ENCODE results near the gene DOK6. TPM values are rescaled to one million over a fixed set of nuclear protein-coding genes. Genes with fewer than 3 reads are reported as not detected.

DOK6 gene
- total RNA-seq, 1 experiment from 2014 or later: 4.1 TPM

DNA sequence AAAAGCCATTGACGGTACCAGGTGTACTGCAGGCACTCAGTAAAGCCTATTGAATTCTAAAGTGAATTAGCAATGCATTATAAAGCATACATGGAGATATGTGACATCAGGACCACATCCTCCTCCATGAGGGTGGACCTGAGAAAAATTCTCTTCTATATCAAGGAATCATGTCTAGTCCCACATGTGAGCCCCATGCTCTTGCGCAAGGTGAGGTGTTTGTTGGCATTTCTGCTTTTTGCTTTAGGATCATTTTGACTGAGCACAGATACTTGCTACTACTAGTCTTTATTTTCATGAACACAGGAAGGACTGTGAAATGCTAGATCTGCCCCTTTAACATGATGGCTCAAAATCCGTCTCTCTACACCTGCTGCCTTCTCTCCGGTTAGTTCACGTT lies 363.1 kb downstream of the DOK6 start (continued):
- TF ChIP-seq ZNF396 (CRISPR knock-in tag; IDR thresholded peaks at IDR 0.05; ENCODE audit: borderline replicate concordance) (no peak), EMX1 (CRISPR knock-in tag; IDR thresholded peaks at IDR 0.05) (no peak)
- TF ChIP-seq, protein P1, sequence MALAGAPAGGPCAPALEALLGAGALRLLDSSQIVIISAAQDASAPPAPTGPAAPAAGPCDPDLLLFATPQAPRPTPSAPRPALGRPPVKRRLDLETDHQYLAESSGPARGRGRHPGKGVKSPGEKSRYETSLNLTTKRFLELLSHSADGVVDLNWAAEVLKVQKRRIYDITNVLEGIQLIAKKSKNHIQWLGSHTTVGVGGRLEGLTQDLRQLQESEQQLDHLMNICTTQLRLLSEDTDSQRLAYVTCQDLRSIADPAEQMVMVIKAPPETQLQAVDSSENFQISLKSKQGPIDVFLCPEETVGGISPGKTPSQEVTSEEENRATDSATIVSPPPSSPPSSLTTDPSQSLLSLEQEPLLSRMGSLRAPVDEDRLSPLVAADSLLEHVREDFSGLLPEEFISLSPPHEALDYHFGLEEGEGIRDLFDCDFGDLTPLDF (CRISPR knock-in tag; IDR thresholded peaks at IDR 0.05): no peak

DNA sequence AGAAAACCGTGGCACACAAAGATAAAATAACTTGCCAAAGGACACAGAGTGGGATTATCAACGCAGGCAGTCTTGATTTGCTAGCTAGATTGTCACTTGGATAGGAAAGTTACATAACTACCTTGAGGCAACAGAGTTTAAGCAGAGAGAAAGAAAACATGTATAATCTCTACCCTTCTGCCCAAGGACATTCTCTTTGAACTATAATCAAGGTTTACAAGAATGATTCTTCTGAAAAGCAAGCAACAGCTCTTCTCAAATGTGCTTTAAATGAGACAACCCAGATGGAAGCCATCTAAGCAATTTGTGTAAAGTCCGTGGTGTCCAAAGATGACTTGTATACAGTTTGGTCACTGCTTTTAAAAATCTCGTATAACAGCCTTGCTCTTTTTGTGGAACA lies 369.6 kb downstream of the DOK6 start:
- ATAC-seq: no peak
- Mint-ChIP-seq H3K36me3 (no peaks in the 10 kb centered on the region), H3K4me1 (peaks cover 13% of the 10 kb centered on the region), H3K27ac (no peak overlapping the region), H3K27me3 (ENCODE audit: low read depth) (no peaks in the 10 kb centered on the region), H3K4me3 (no peak overlapping the region), H3K9me3 (no peaks in the 10 kb centered on the region)
- no peak for DNase-seq (ENCODE audit: low spot score)
- TF ChIP-seq ATF1 (CRISPR knock-in tag; IDR thresholded peaks at IDR 0.05) (no peak), NR1H2 (CRISPR knock-in tag; IDR thresholded peaks at IDR 0.05) (no peak), ZNF138 (CRISPR knock-in tag; conservative IDR thresholded peaks at IDR 0.05) (no peak), EMX1 (CRISPR knock-in tag; IDR thresholded peaks at IDR 0.05) (no peak), E2F4 (CRISPR knock-in tag; IDR thresholded peaks at IDR 0.05; ENCODE audit: borderline replicate concordance, low read depth) (no peak), PRRX2 (CRISPR knock-in tag; IDR thresholded peaks at IDR 0.05) (no peak), SOX15 (CRISPR knock-in tag; IDR thresholded peaks at IDR 0.05) (no peak), MLX (CRISPR knock-in tag; IDR thresholded peaks at IDR 0.05) (no peak), ZBTB43 (CRISPR knock-in tag; IDR thresholded peaks at IDR 0.05) (no peak), HMGA2 (CRISPR knock-in tag; IDR thresholded peaks at IDR 0.05) (no peak), USF2 (CRISPR knock-in tag; IDR thresholded peaks at IDR 0.05) (no peak), JUN (CRISPR knock-in tag; IDR thresholded peaks at IDR 0.05) (no peak), ZNF121 (CRISPR knock-in tag; IDR thresholded peaks at IDR 0.05) (no peak), ARID4B (CRISPR knock-in tag; IDR thresholded peaks at IDR 0.05; ENCODE audit: borderline replicate concordance) (no peak), NFYB (CRISPR knock-in tag; conservative IDR thresholded peaks at IDR 0.05; ENCODE audit: low read depth) (no peak), MXD4 (CRISPR knock-in tag; IDR thresholded peaks at IDR 0.05; ENCODE audit: borderline replicate concordance) (no peak)
- TF ChIP-seq, protein P2, sequence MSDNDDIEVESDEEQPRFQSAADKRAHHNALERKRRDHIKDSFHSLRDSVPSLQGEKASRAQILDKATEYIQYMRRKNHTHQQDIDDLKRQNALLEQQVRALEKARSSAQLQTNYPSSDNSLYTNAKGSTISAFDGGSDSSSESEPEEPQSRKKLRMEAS (CRISPR knock-in tag; IDR thresholded peaks at IDR 0.05): no peak
- TF ChIP-seq, protein P3, sequence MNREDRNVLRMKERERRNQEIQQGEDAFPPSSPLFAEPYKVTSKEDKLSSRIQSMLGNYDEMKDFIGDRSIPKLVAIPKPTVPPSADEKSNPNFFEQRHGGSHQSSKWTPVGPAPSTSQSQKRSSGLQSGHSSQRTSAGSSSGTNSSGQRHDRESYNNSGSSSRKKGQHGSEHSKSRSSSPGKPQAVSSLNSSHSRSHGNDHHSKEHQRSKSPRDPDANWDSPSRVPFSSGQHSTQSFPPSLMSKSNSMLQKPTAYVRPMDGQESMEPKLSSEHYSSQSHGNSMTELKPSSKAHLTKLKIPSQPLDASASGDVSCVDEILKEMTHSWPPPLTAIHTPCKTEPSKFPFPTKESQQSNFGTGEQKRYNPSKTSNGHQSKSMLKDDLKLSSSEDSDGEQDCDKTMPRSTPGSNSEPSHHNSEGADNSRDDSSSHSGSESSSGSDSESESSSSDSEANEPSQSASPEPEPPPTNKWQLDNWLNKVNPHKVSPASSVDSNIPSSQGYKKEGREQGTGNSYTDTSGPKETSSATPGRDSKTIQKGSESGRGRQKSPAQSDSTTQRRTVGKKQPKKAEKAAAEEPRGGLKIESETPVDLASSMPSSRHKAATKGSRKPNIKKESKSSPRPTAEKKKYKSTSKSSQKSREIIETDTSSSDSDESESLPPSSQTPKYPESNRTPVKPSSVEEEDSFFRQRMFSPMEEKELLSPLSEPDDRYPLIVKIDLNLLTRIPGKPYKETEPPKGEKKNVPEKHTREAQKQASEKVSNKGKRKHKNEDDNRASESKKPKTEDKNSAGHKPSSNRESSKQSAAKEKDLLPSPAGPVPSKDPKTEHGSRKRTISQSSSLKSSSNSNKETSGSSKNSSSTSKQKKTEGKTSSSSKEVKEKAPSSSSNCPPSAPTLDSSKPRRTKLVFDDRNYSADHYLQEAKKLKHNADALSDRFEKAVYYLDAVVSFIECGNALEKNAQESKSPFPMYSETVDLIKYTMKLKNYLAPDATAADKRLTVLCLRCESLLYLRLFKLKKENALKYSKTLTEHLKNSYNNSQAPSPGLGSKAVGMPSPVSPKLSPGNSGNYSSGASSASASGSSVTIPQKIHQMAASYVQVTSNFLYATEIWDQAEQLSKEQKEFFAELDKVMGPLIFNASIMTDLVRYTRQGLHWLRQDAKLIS (CRISPR knock-in tag; IDR thresholded peaks at IDR 0.05; ENCODE audit: borderline replicate concordance): no peak
- TF ChIP-seq, protein P4, sequence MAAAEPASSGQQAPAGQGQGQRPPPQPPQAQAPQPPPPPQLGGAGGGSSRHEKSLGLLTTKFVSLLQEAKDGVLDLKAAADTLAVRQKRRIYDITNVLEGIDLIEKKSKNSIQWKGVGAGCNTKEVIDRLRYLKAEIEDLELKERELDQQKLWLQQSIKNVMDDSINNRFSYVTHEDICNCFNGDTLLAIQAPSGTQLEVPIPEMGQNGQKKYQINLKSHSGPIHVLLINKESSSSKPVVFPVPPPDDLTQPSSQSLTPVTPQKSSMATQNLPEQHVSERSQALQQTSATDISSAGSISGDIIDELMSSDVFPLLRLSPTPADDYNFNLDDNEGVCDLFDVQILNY (CRISPR knock-in tag; IDR thresholded peaks at IDR 0.05): no peak
- ChIA-PET CTCF (no interaction called here), POLR2A (no interaction called here)

Measured in WTC11 (cell line).